Hepatocyte (in vitro differentiated cells): ENCODE data around the gene ABTB1.

Source experiments
- EZH2 ChIP-seq: fragments of 200-600 bp; sonication (generic); IDR thresholded peaks from 2 replicates; pipeline ENCODE4 v1.6.1; 2016; ENCODE audit warnings: antibody characterized with exemption, mild to moderate bottlenecking, borderline replicate concordance
- TF ChIP-seq, protein P1 (sequence below): fragments of 200-600 bp; sonication (generic); IDR thresholded peaks from 2 replicates; pipeline ENCODE4 v1.5.1; 2016; ENCODE audit warnings: antibody characterized with exemption, mild to moderate bottlenecking; ENCODE audit not compliant: poor library complexity

DNA sequence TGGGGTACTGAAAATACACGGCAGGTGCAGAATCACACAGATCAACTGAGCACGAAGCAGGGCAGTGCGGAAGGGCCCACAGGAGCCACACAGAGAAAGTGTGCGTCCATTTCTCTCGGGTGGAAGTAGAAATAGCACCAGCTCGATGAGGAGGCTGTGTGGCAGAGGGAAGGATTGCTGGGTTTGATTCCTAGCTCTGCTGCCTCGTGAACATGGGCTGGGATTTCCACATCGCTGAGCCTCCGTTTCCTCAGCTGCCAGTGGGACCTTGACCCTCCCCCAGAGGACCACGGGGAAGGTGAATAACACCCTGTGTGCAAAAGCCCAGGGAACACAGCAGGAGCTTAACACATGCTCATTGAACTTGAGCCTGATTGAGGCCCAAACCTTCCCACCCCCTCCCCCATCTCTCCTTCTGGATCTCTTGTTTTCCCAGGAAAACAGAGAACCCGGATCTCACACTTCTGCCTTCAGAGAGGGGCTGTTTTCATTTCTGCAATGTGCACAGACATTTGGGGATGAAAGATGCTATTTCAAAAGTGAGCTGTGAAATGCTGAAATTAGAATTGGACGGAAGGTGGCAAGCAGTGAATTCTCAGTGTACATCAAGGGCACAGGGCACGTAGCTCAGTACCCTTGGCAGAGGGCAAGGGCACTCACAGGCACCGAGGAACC, 38.4 kb downstream of the ABTB1 start:
- TF ChIP-seq, protein P1, sequence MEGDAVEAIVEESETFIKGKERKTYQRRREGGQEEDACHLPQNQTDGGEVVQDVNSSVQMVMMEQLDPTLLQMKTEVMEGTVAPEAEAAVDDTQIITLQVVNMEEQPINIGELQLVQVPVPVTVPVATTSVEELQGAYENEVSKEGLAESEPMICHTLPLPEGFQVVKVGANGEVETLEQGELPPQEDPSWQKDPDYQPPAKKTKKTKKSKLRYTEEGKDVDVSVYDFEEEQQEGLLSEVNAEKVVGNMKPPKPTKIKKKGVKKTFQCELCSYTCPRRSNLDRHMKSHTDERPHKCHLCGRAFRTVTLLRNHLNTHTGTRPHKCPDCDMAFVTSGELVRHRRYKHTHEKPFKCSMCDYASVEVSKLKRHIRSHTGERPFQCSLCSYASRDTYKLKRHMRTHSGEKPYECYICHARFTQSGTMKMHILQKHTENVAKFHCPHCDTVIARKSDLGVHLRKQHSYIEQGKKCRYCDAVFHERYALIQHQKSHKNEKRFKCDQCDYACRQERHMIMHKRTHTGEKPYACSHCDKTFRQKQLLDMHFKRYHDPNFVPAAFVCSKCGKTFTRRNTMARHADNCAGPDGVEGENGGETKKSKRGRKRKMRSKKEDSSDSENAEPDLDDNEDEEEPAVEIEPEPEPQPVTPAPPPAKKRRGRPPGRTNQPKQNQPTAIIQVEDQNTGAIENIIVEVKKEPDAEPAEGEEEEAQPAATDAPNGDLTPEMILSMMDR = no peak
- TF ChIP-seq EZH2 = no peak
